Upper lobe of right lung (tissue), 1 donor: ENCODE data around the gene KRTAP12-3. TPM values are rescaled to one million over a fixed set of nuclear protein-coding genes. Genes with fewer than 3 reads are reported as not detected.
A peak's percentile ranks its signal among the peaks of the same experiment; 100 is the strongest.
"Not testable (repeated sequence)": the region's sequence is repeated elsewhere in the genome, so short reads cannot be mapped to it uniquely, and the experiment has no call there.

Source experiments
- ATAC-seq: fragments of 200-7000 bp; cut with Tn5 transposase; one replicate; pipeline ENCODE4 v1.9.1; 2020; ENCODE audit warnings: mild to moderate bottlenecking, moderate library complexity
- DNase-seq: peaks from one replicate; pipeline ENCODE4 v3.0.0-alpha.2; 2020
- H3K27ac ChIP-seq: fragments of 200-600 bp; one replicate; pipeline ENCODE4 v1.8.0; 2022
- H3K27me3 ChIP-seq: fragments of 200-600 bp; one replicate; pipeline ENCODE4 v1.8.0; 2022; ENCODE audit warnings: mild to moderate bottlenecking
- H3K36me3 ChIP-seq: fragments of 200-600 bp; one replicate; pipeline ENCODE4 v1.8.0; 2022
- H3K4me1 ChIP-seq: fragments of 200-600 bp; one replicate; pipeline ENCODE4 v1.8.0; 2022
- H3K4me3 ChIP-seq: fragments of 200-600 bp; one replicate; pipeline ENCODE4 v1.8.0; 2022; ENCODE audit warnings: mild to moderate bottlenecking
- H3K9me3 ChIP-seq: fragments of 200-600 bp; one replicate; pipeline ENCODE4 v1.8.0; 2022
- intact Hi-C: fragments of 100-400 bp; cut with DNase I; formaldehyde crosslinking; loops from one replicate; pipeline ENCODE4 v1.11.0; 2022
- total RNA-seq: library from RNA; stranded (reverse); fragmentation: NEBNext Ultra II Directional; extraction: Animal tissue kit (Norgen Biotek cat#: 25700); gene quantifications from one replicate; pipeline ENCODE4 v1.2.1, GENCODE V29; 2021
- TF ChIP-seq, protein P1 (sequence below): fragments of 200-600 bp; IDR thresholded peaks from one replicate; pipeline ENCODE4 v1.8.0; 2022; ENCODE audit warnings: antibody characterized with exemption
- donor health status: DM: no; HTN: yes; CAD: no; lungs with severe emphysema.

KRTAP12-3 gene
- total RNA-seq, 1 donor from 2014 or later, result not detected

DNA sequence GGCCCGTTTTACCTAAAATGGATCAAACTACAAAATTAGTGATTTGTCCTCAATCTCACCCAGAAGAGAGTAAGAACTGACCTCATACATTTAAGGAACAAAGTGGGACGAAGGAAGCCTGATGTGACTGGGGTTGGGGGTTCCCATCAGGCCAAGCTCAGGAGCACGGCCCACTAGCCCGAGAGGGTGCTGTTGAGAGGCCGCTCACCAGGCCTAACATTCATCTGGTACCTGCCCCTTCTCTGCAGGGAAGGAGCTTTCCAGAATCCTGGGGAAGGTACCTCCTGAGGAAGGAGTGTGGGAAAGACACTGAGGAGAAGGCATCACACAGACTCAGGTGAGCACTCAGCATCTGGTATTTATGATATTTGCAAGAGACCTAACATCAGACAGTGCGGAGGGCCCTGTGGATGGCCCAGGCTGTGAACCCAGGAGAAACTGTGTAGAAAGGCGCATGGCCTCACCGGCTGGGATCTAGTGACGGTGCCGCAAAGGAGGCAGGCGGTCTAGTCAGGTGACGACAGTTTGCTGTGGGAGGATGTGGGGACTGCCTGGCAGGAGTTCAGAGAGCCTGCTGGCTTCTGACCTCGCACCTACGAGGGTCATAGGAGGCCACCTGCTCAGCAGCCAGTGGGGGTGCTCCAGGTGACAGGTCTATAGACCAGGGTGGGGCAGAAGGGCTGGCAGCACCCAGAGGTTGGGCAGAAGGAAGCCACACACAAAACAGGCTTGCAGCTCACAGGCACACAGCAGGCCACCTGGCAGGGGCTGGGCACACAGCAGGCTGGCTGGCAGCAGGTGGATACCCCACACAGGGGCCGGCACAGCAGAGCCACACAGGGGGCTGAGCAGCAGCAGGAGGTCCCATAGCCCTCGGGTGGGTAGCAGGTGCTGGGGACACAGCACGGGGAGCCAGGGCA lies 3.8 kb upstream of the KRTAP12-3 start:
- no peak for DNase-seq
- ATAC-seq, result no peak
- no peak overlapping the region for H3K27ac ChIP-seq
- H3K36me3 ChIP-seq, result no peaks in the 10 kb centered on the region
- intact Hi-C loops, result no loop called here
- no peaks in the 10 kb centered on the region for H3K4me1 ChIP-seq
- H3K9me3 ChIP-seq, result peaks cover 5% of the 10 kb centered on the region
- no peak overlapping the region for H3K4me3 ChIP-seq
- TF ChIP-seq, protein P1, sequence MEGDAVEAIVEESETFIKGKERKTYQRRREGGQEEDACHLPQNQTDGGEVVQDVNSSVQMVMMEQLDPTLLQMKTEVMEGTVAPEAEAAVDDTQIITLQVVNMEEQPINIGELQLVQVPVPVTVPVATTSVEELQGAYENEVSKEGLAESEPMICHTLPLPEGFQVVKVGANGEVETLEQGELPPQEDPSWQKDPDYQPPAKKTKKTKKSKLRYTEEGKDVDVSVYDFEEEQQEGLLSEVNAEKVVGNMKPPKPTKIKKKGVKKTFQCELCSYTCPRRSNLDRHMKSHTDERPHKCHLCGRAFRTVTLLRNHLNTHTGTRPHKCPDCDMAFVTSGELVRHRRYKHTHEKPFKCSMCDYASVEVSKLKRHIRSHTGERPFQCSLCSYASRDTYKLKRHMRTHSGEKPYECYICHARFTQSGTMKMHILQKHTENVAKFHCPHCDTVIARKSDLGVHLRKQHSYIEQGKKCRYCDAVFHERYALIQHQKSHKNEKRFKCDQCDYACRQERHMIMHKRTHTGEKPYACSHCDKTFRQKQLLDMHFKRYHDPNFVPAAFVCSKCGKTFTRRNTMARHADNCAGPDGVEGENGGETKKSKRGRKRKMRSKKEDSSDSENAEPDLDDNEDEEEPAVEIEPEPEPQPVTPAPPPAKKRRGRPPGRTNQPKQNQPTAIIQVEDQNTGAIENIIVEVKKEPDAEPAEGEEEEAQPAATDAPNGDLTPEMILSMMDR, result no peak
- H3K27me3 ChIP-seq, result no peaks in the 10 kb centered on the region

DNA sequence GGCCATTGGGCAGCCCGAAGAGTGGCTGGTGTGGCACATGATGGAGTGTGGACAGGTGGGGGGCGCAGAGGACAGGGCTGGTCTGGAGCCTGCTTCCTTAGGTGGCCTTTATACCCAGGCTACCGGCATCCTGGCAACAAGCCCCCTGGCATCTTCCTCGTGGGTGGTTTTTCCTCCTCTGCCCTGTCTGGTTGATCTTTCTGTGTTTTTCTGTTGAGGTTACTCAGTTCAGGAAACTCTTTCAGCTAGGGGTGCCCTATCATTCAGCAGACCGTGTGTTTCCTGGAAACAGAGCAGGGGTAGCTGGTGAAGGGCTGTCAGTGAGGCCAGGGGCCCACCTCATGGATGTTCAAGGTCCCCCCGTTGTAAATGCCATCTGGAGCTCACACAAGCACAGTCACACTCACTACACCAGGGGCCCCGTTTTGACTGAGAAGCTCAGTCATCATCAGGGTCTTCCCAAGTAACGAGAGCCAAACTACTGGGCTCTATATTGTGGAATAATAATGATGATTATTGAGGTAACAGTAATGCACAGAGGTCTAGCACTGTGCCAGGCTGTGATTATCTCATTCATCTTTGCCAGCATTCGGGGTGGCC lies 3.1 kb upstream of the KRTAP12-3 start, which contains the start of gene KRTAP12-4:
KRTAP12-4 (minus strand) TSS at position 84 of the 600 bp plus-strand sequence; CDS start at position 39, 45 bp downstream.
- H3K4me3 ChIP-seq, result no peak within 1 kb of the TSS
- ATAC-seq (no peak), DNase-seq (no peak)
- no peak within 1 kb of the TSS for H3K27ac ChIP-seq
- no peaks in the 10 kb centered on the region for H3K27me3 ChIP-seq
- no peaks in the 10 kb centered on the region for H3K36me3 ChIP-seq
- TF ChIP-seq, protein P1, result no peak
- intact Hi-C loops, result no loop called here
- H3K4me1 ChIP-seq, result no peaks in the 10 kb centered on the region
- peaks cover 5% of the 10 kb centered on the region for H3K9me3 ChIP-seq

DNA sequence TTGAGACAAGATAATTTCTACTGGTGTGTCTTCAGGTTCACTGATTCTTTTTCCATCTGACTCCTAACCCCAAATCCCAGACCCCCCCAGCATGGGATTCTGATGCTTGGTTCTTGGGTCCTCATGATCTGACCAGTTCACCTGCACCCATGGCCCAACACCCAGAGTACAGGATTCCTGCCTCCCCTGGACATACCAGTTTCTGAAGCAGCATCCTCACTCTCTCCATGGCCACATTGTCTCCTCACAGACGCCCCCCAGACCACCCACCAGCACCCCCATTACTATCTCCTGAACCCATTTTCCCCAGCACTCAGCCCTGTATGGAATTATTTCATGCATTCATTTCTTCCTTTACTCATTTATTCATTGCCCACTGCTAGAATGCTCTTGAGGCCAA lies 864 bp upstream of the KRTAP12-3 start:
- DNase-seq, result no peak

DNA sequence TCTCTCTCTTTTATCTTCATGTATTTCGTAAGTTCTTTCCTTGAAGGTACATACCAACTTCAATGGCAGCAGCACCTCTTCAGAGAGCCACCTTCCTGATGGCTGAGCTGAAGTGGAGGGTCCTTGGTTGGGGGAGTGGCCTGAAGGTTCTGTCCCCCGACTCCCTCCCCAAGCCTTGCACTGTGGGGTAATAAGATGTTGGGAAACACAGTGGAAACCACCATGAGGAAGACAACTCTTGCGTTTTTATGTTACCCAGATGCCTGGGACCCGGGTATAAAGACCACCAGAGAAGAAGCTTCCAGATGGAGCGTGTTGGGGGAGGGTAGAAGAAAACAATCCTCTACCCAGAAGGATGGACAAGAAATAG lies 794 bp downstream of the KRTAP12-3 start:
- DNase-seq (no peak), ATAC-seq (no peak)
- no peaks in the 10 kb centered on the region for H3K4me1 ChIP-seq
- no peaks in the 10 kb centered on the region for H3K27me3 ChIP-seq
- intact Hi-C loops, result no loop called here
- TF ChIP-seq, protein P1, result no peak
- peaks cover 5% of the 10 kb centered on the region for H3K9me3 ChIP-seq
- H3K36me3 ChIP-seq, result no peaks in the 10 kb centered on the region
- H3K4me3 ChIP-seq, result no peak overlapping the region
- no peak overlapping the region for H3K27ac ChIP-seq

More for the DNA sequence above, 864 bp upstream of the KRTAP12-3 start:
- no peak overlapping the region for H3K27ac ChIP-seq
- no peak for ATAC-seq
- TF ChIP-seq, protein P1, result no peak
- H3K36me3 ChIP-seq, result no peaks in the 10 kb centered on the region
- intact Hi-C loops, result no loop called here
- no peaks in the 10 kb centered on the region for H3K4me1 ChIP-seq
- peaks cover 5% of the 10 kb centered on the region for H3K9me3 ChIP-seq
- no peaks in the 10 kb centered on the region for H3K27me3 ChIP-seq
- H3K4me3 ChIP-seq, result no peak overlapping the region

DNA sequence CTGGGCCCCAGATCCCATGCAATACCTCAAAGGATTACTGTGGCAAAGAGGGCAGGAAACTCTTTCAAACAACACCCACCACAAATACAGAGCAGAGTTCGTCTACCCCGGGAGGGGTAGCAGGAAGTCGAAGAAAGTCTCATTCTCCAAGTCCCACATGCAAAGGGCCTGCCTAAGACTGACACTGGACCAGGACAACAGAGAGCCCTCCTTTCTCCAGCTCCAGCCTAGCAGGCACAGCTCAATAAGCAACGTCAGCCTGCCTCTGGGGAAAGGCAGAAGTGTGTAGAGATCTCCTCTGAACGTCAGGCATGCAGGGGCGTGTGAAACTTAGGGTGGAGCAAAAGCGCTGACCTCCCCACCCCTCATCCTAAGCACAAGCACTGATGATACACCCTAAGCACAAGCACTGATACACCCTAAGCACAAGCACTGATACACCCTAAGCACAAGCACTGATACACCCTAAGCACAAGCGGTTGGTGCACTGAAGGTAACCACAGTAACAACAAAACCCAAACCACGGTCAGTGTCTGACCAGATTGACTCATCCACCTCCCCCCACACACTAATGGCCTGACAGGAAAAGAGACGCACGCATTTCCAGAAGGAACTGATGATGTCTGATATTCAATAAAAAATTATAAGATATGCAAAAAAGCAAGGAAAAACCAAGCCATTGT lies 1.3 kb downstream of the KRTAP12-3 start:
- H3K36me3 ChIP-seq, result no peaks in the 10 kb centered on the region
- TF ChIP-seq, protein P1, result no peak
- no peaks in the 10 kb centered on the region for H3K27me3 ChIP-seq
- peak; percentile 82 for ATAC-seq
- H3K9me3 ChIP-seq, result peaks cover 5% of the 10 kb centered on the region
- DNase-seq, result no peak
- H3K27ac ChIP-seq, result no peak overlapping the region
- H3K4me3 ChIP-seq, result no peak overlapping the region
- no peaks in the 10 kb centered on the region for H3K4me1 ChIP-seq
- intact Hi-C loops, result no loop called here

DNA sequence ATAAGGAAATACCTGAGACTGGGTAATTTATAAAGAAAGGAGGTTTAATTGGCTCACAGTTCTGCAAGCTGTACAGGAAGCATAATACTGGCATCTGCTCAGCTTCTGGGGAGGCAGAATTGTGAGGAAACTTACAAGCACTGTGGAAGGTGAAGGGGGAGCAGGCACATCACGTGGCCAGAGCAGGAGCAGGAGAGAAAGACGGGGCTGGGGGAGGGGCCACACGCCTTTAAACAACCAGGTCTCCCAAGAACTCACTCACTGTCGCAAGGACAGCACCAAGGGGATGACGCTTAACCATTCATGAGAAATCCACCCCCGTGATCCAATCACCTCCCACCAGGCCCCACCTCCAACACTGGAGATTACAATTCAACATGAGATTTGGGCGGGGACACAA lies 3.8 kb downstream of the KRTAP12-3 start:
- H3K27ac ChIP-seq, intact Hi-C loops, H3K36me3 ChIP-seq, ATAC-seq, H3K27me3 ChIP-seq, DNase-seq, H3K4me1 ChIP-seq, H3K9me3 ChIP-seq, H3K4me3 ChIP-seq: not testable (repeated sequence)
